OCI-M1 (cell line): ENCODE results near the gene NR1H2.

Experiments used
- DNase-seq: peaks from one replicate; lab custom pipeline; 2025; lab: John Stamatoyannopoulos, UW

Gene NR1H2

GRCh38 chr19:50423279-50424113, 47.2 kb downstream of the NR1H2 start:
- no peak for DNase-seq

GRCh38 chr19:50425581-50425980, 49.3 kb downstream of the NR1H2 start:
- no peak for DNase-seq

- DNase-seq: no peak
Measured at GRCh38 chr19:50427318-50427925, 51.2 kb downstream of the NR1H2 start.

GRCh38 chr19:50427997-50428425, 51.8 kb downstream of the NR1H2 start:
- peak; percentile 85 for DNase-seq

- no peak for DNase-seq
Measured at GRCh38 chr19:50428772-50429463, 52.7 kb downstream of the NR1H2 start.

GRCh38 chr19:50430888-50431342, 54.7 kb downstream of the NR1H2 start:
- DNase-seq: no peak

- DNase-seq: peak; percentile 89
Measured at GRCh38 chr19:50431343-50432220, 55.3 kb downstream of the NR1H2 start.

GRCh38 chr19:50432221-50433028, 56.2 kb downstream of the NR1H2 start, which contains the start of gene MYBPC2:
Gene MYBPC2, plus strand, starts transcription at chr19:50432892. Its CDS starts 62 bp downstream, at chr19:50432954.
- no peak for DNase-seq
